Activated gamma-delta T cell treated with Interleukin-2 at 50 U/mL for 16 hours (primary cell): ENCODE results near the gene DLEU7.

Experiments used
- DNase-seq: peaks from one replicate; pipeline ENCODE4 v3.0.0-alpha.2; 2020

DLEU7 gene

GRCh38 chr13:50842251-50842989 is 1.1 kb downstream of the DLEU7 start:
- no peak for DNase-seq

- no peak for DNase-seq
These were observed 1.7 kb downstream of the DLEU7 start for GRCh38 chr13:50841786-50842185.

GRCh38 chr13:50840284-50840683 is 3.2 kb downstream of the DLEU7 start:
- DNase-seq: no peak

- DNase-seq: no peak
These were observed 3.7 kb downstream of the DLEU7 start for GRCh38 chr13:50839828-50840227.

- DNase-seq: no peak
These were observed 4.8 kb downstream of the DLEU7 start for GRCh38 chr13:50838701-50839100.

GRCh38 chr13:50838031-50838430 is 5.5 kb downstream of the DLEU7 start:
- no peak for DNase-seq

- no peak for DNase-seq
These were observed 12.0 kb downstream of the DLEU7 start for GRCh38 chr13:50831512-50831911.

GRCh38 chr13:50829896-50830295 is 13.6 kb downstream of the DLEU7 start:
- DNase-seq: no peak

- no peak for DNase-seq
These were observed 14.3 kb downstream of the DLEU7 start for GRCh38 chr13:50829226-50829625.

GRCh38 chr13:50826035-50826434 is 17.5 kb downstream of the DLEU7 start:
- no peak for DNase-seq

GRCh38 chr13:50812242-50812641 is 31.2 kb downstream of the DLEU7 start:
- no peak for DNase-seq

- no peak for DNase-seq
These were observed 32.5 kb downstream of the DLEU7 start for GRCh38 chr13:50810998-50811397.

- DNase-seq: no peak
These were observed 33.0 kb downstream of the DLEU7 start for GRCh38 chr13:50810468-50810867.

- DNase-seq: no peak
These were observed 34.1 kb downstream of the DLEU7 start for GRCh38 chr13:50809133-50810090.

- DNase-seq: no peak
These were observed 37.7 kb downstream of the DLEU7 start for GRCh38 chr13:50805805-50806204.

GRCh38 chr13:50801087-50801931 is 42.2 kb downstream of the DLEU7 start:
- DNase-seq: peak; percentile 62

- no peak for DNase-seq
These were observed 43.3 kb downstream of the DLEU7 start for GRCh38 chr13:50800091-50800739.

GRCh38 chr13:50798923-50799322 is 44.6 kb downstream of the DLEU7 start:
- DNase-seq: no peak

- no peak for DNase-seq
These were observed 46.4 kb downstream of the DLEU7 start for GRCh38 chr13:50797091-50797490.

GRCh38 chr13:50796463-50796862 is 47.0 kb downstream of the DLEU7 start:
- no peak for DNase-seq

GRCh38 chr13:50794226-50794625 is 49.3 kb downstream of the DLEU7 start:
- no peak for DNase-seq

GRCh38 chr13:50793026-50793425 is 50.5 kb downstream of the DLEU7 start:
- DNase-seq: no peak
